Stimulated activated CD8-positive, alpha-beta memory T cell treated with anti-CD3 and anti-CD28 coated beads, Interleukin-4, amount 100 ng/mL, for 48 hours (primary cell): ENCODE data around the gene M1AP.

ENCODE experiments used
- DNase-seq: peaks from one replicate; pipeline ENCODE4 v3.0.0-alpha.2; 2020

Gene M1AP

DNA sequence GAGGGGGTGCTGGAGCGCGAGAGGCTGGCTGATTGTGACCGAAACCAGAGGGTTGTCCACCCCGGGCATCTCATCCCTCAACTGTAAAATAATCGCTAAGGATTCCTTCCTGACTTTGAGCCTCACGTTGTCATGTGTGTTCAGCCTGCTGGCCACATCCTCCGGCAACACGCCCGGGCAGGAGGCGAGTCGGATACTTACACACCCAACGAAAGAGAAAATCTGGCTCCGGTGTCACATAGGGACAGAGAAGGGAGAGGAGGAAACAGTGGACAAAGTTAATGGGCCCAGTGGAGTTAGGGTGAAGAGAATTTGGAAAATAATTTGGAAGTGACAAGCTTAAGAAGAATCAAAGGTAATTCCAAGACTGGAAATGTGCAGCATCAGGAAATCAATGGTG is 131.5 kb downstream of the M1AP start:
- DNase-seq = no peak

DNA sequence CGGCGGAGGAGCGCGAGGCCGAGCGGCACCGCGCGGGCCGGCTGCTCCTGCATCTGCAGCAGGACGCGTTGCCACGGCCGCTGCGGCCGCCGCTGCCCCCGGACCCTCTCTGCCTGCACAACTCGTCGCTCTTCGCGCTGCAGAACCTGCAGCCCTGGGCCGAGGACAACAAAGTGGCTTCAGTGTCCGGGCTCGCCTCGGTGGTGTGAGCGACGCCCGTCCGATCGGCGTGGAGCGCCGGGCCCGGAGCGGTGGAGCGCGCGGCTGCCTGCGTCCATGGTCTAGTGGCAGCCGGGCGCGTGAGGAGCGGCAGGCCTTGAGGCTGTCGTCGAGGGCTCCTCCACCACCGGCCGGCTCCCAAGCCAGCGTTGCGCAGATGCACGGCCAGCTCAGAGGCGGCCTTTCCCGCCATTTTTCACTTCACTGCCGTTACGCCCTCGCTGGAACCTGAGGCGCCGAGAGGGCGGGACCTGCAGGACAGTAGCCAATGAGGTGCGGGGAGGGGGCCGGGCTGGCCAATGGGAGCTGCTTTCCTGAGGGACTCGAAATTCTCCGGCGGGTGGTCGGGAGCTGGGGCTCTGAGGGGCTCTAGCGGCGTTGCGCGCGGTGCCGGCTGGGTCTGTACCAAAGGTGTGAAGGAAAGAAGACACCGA is 132.0 kb downstream of the M1AP start:
- DNase-seq = peak; percentile 83

DNA sequence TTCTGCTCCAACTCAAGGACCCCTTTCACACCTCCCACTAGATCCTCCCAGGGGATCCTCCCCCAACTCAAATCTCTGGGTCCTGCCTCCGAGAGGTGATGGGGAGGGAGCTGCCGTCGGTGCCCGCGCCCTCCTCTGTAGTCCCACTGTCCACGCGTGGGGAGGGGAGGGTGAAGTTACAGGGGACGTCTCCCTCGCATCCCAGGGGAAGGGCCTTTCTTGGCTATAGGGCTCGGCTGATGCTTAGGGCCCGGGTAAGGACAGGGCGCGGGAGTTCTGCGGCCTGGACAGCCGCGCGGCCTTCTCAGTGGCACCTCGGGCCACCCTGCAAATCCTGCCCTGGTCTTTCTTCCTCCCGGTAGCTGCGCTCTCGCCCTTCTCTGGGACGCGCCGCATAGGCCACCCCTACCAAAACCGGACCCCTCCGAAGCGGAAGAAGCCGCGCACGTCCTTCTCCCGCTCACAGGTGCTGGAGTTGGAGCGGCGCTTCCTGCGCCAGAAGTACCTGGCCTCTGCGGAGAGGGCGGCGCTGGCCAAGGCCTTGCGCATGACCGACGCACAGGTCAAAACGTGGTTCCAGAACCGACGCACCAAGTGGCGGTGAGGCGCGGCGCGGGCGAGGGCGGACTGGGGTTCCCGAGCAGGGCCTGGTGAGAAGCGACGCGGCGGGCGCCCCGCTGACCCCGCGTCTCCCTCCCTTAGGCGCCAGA is 132.7 kb downstream of the M1AP start:
- no peak for DNase-seq

DNA sequence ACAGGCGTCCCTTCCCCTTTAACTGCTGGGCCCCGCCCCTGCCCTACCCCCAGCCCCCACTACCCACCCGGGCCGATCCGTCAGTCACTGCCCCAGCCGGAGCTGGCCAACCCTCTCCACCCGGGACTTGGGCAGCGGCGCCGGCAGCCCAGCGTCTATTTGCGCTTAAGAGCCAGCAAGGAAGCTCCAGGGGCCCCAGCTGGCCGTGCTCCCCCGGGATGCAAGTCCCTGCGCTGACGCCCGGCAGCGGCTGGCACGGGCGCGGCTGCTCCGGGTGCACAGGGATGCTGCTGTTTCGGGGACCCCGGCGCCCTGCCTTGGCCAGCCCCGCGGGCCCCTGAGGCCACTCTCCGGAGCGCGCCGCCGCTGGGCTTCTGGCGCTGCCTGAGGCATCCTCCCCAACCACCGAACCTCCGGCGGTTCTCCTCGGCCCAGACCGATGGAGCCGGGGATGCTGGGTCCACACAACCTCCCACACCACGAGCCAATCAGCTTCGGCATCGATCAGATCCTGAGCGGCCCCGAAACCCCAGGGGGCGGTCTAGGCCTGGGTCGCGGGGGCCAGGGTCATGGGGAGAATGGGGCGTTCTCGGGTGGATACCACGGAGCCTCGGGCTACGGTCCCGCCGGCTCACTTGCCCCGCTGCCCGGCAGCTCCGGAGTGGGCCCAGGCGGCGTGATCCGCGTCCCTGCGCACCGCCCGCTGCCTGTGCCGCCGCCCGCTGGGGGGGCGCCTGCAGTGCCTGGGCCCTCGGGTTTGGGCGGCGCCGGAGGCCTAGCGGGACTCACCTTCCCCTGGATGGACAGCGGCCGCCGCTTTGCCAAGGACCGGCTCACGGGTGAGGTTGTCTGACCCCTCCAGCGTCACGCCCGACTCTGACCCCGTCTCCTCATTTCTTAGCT is 133.5 kb downstream of the M1AP start, which contains the start of gene TLX2:
TSS of gene TLX2 (plus strand) at position 83 of the 903 bp plus-strand sequence. CDS start at position 440, 357 bp downstream.
- no peak for DNase-seq

DNA sequence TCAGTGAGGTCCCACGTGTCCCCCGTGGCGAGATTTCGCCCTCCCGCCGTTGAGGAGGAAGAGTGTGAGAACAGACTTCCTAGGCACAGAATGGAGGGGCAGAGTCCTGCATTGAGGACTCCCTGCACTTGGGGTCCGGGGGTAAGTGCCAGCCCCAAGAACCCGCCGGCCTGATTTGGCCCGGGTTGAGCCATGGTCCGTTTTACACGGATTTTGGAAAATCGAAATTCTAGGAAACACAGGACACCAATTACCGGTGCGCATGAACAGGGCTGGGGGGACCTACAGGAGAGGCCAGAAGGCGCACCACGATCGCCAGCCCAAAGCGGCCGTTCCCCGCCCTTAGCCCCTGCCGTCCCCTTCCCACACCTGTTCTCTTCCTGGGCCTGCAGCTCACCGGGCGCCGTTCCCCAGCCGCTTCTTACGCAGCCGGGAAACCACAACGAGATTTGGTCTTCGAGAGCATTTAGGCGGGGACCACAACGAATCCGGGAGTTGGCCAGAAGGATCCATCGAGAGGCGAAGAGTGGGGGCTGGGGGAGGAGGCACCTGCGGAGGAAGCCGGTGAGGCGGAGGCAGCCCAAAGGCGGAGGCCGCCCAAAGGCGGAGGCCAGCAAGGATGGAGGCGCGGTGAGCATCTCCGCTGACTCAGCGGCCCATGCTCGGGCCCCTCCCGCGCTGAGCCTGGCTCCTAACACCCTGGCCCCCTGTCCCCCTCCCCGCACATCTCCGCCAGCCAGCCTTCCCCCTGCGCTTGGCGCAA is 134.3 kb downstream of the M1AP start:
- DNase-seq = peak; percentile 51

DNA sequence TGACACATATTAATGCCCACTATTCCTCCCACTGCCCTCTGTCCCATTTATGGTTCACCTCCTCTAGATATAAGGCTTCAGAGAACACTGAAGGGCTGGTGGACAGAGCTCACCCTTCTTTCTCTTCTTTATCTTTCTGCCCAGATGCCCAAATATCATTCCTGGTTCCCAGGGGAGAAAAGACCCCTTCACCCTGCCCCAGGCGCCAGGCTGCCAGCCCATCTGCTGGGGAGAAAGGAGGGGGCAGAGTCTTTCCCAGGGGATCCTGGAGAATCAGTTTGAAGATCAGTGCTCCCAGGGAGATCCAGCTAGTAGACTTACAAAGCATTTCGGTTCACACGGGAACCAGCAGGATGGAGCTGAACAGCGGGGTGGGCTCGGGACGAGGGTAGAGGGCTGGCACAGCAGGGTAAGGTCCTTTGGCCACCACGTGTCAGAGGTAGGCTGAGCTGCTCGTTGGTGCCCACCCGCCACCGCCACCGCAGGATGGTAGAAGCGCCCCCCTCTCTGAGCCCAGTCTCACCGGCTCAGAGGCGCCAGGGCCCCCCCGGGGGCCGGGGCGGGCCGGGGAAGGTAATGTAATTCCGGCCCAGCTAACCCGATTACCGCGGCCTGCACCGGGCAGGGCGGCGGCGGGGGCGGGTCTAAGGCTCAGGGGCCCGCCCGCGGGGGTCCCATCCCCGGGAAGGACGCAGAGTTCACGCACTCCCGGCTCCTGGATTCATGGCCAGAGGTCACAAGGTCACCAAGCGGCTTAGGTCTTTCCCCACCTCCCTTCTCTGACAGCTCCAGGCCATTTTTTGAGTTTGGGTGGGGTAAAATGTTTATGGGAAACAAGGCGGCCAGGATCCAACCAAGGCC is 135.2 kb downstream of the M1AP start:
- no peak for DNase-seq

GRCh38 chr2:74511104-74511989 is 136.8 kb downstream of the M1AP start:
- DNase-seq = no peak

DNA sequence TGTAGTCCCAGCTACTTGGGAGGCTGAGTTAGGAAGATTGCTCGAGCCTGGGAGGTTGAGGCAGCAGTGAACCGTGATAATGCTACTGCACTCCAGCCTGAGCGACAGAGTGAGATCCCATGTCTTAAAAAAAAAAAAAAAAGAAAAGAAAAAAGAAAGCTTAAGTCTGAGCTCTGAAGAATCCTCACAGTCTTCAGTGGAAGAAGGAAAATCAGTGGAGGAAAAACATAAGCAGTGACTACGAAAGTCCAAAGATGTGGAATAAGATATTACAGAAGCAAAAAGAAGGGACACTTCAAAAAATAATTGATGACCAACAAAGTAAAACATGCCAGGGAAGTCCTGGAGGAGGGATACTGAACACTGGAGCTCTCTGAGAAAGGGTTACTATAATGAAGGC is 137.9 kb downstream of the M1AP start:
- DNase-seq = no peak

DNA sequence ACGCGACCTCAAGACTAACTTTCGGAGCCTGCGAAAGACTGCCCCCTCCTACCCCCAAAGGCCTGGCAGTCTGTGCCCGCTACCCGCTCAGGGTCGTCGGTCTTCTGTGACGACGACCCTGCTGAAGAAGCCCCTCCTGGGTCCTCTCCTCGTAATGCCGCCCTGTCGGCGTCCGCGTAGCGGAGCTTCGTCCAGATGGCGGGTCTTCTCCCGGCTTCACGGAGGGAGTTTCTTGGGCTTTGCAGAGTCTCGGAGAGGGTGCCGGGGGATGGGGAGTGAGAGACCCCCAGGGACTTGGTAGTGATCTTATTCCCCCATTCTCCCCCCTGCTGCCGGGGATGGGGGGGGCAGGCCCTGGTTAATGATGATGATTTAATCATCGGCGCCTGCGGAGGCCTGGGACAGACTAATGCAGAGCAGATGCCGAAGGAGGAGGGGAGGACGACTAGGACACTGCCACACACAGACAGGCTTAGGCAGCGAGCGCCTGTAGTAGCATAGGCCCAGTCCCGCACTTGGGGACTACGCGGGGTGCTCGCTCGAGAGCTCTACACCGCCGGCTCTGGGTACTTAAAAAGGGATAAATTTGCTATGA is 140.1 kb downstream of the M1AP start:
- DNase-seq = peak; percentile 40
